GM19438 (cell line): ENCODE results near the gene FMN1.

Source experiments
- ATAC-seq: cut with Tn5 transposase; IDR thresholded peaks from one replicate; pipeline ENCODE4 v1.9.1; 2021; ENCODE audit warnings: low read depth; ENCODE audit not compliant: unreplicated experiment

FMN1 gene

DNA sequence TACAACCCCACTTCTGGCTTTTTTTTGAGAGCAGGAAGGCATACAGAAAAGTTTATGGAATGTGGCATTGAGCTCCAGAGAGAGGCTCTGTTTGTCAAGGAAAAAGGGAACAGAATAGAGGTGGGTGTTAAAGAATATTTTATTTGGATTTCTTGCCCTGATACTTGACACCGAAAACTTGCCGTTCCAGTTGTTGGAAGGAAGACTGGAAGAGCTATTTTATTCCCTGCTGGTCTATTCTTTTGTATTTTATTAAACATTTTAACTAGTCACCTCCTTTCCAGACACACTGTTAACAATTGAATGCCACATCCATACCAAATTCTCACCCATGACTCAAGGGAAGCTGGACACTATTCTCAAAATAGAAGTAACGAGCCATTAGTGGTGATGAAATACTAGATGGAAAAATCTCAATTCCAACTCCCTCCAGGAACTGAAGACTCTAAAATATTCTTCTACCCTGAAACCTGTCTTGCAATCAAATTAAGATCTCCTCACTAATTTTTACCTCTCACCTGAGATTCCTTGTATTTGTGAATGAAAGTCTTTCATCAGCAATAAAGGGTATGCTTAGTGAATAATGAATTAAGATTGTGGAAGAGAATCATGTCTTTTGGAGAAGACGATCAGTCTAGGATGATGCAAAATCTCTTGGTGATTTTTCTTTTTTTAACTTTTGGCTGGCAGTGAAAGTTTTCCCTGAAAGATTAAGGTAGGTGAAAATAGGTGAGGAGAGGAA is 448.2 kb downstream of the FMN1 start:
- no peak for ATAC-seq

- ATAC-seq: no peak
Measured at GRCh38 chr15:32743411-32744140, 450.9 kb downstream of the FMN1 start.

GRCh38 chr15:32739522-32740063 is 454.9 kb downstream of the FMN1 start:
- ATAC-seq: no peak

DNA sequence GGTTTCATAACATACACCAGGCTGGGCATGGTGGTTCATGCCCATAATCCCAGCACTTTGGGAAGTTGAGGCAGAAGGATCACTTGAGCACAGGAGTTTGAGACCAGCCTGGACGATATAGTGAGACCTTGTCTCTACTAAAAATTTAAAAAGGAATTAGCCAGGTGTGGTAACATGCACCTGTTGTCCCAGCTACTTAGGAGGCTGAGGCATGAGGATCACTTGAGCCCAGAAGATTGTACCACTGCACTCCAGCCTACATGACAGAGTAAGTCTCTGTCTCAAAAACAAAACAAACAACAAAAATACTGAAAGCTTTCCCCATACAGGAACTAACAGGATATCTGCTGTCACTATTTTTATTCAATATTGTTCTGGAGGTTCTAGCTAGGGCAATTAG is 455.8 kb downstream of the FMN1 start:
- ATAC-seq: no peak

GRCh38 chr15:32737304-32737703 is 457.2 kb downstream of the FMN1 start:
- ATAC-seq: no peak

DNA sequence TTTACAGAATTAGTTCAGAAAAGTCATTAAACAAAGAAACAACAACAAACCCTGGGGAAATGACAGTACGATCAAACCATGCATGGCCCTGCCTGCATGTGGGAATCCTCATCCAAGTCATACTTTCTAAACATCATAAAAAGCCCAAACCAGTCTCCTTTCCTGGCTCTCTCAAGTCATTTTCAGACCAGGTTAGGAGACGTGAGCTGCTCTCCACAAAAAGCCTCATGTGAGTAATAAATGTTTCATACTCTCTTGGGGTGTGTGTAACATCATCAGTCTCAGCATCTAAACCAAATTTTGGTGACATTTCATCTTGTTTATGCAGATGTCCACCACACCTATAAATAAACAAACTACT is 457.8 kb downstream of the FMN1 start:
- ATAC-seq: no peak

GRCh38 chr15:32735989-32736700 is 458.4 kb downstream of the FMN1 start:
- no peak for ATAC-seq

DNA sequence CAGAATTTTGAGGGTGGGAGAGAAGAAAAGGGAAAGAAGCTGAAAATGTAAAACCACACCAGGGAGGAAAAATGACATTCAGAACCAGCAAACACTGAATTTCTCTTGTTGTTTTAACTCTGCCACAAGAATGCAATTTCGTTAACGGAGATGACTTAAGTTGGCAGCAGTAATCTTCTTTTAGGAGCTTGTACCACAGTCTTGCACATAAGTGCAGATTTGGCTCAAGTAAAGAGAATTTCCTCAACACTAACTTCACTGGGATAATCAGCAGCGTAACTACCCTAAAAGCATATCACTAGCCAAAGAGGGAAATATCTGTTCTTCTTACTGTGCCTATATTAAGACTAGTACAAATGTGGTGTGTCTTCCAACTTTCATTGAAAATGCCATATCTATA is 461.2 kb downstream of the FMN1 start:
- ATAC-seq: no peak

DNA sequence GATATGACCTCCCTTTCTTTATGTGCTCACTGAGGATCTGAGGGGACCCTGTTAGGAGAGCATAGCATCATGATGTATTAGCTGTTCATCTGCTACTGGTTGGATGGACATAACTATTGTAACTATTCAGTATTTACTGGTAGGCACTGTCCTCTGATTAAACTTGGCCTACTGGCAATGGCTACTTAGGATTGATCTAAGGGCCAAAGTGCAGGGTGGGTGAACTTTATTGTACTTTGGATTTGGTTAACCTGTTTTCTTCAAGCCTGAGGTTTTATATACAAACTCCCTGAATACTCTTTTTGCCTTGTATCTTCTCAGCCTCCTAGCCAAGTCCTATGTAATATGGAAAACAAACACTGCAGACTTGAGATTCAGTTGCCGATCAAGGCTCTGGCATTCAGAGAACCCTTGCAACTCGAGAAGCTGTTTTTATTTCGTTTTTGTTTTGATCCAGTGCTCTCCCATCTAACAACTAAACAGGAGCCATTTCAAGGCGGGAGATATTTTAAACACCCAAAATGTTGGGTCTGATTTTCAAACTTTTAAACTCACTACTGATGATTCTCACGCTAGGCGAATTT is 461.8 kb downstream of the FMN1 start:
- ATAC-seq: no peak

GRCh38 chr15:32730677-32731654 is 463.5 kb downstream of the FMN1 start:
- no peak for ATAC-seq

GRCh38 chr15:32729700-32730395 is 464.7 kb downstream of the FMN1 start:
- no peak for ATAC-seq

DNA sequence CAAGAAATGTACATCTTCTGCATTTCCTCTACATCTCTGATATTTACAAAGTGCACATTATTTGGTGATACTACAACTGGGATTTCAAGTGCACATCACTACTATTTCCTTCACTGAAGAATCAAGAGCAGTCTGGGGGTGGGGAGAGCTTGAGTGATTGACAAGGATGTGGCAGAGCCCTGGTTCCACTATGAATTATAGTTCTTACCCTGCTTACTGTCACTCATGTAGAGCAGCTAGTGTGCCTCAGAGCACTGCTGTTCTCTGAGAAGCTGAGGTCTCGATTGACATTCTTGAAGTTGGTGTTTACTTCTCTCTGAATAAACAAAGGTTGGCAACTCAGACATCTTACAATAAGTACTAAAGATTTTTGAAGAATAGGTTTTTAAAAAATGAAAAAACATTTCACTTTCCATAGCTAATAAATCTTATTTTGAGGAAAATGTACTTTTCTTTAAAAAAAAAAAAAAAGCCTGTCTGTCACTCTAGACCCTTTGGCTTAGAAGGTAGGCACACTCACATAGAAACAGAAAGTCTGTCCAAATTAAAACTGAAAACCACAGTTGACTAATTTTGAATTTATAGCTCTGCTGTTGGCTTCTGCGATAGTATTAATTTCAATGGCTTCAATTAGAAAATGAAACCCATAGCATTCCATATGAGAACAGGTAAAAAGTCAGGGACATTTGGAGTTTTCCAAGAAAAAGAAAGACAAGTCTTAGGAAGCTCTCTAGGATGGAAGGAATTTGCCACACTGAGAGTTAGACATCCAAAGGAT is 471.2 kb downstream of the FMN1 start:
- no peak for ATAC-seq

DNA sequence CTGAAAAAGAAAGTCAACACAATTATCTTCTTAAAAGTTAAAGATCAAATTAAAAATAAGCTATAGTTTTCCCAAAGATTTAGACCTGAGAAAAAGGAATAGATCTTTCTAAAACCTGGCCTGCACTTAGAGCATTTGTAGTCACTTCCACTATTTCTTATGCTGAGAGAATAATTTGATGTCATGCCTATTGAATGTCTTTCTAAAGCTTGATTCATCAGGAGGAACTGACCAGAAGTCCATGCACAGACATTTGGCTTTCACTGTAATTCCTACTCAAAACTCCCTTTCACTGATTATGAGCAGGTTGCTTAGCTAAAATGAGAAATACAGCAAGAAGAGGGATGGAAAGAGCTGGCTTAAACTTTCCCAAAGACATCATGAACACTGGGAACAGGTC is 472.4 kb downstream of the FMN1 start:
- no peak for ATAC-seq

DNA sequence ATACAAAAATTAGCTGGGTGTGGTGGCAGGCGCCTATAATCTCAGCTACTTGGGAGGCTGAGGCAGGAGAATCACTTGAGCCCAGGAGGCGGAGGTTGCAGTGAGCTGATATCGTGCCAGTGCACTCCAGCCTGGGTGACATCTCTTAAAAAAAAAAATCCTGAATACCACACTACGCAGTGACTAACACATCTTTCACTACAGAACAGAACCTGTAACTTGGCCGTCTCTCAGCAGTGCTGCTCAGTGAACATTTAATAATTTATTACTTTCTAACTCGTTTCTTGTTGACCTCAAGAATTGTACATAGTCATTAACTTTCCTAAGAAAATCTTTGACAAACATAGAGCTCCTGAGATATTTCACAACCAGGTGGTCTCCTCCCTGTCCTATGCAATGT is 472.9 kb downstream of the FMN1 start:
- no peak for ATAC-seq

- ATAC-seq: no peak
Measured at GRCh38 chr15:32718821-32719716, 475.4 kb downstream of the FMN1 start.

DNA sequence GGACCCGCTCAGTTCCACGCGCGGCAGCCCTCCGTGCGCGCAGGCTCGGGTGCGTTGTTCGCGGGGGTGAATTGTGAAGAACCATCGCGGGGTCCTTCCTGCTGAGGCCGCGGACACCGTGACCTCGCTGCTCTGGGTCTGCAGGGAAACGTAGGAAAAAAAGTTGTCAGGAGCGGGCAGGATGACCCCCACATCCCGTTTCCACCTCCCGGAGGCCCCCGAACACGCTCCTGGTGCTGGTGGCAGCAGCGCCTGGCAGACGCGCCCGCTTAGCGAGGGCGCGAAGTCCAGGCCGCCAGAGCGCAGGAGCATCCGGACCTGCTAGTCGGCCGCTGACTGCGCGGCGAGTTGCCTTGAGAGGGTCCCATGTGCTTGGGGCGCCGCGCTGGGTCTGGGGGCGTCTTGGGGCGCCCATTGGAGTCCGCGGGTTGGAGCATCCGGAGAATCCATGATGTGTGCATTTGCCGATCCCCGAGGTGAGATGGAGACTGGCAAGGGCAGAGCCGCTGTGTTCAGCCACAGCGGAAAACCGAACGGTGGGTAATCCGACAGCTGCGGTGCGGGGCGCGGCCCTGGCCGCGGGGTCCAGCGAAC is 476.2 kb downstream of the FMN1 start:
- no peak for ATAC-seq
